Ovary (tissue), 3 donors: ENCODE measurements around the gene NLRP3.

Experiments
- EP300 ChIP-seq: sonication (generic); formaldehyde crosslinking; IDR thresholded peaks from one replicate; pipeline ENCODE4 v1.6.1; 2017; ENCODE audit warnings: antibody characterized with exemption
- POLR2A ChIP-seq: fragments of 450-650 bp; IDR thresholded peaks from one replicate; pipeline ENCODE4 v1.6.1; 2017; ENCODE audit warnings: antibody characterized with exemption, mild to moderate bottlenecking, moderate library complexity
- TF ChIP-seq, protein P1 (sequence below), 3 donors: fragments of 450-650 bp in 2 of 3; fragments of 200-600 bp in 1 of 3; IDR thresholded peaks; one replicate each; pipeline versions ENCODE4 v1.5.1 to v1.8.0; 2016 to 2022; ENCODE audit warnings: antibody characterized with exemption in 3 of 3, mild to moderate bottlenecking in 1 of 3
- donor health status: DM: no; HTN: no; CAD: no.

GRCh38 chr1:247366926-247367645 lies 48.9 kb upstream of the NLRP3 start:
- no peak for TF ChIP-seq EP300
- TF ChIP-seq POLR2A = no peak
- TF ChIP-seq, protein P1, sequence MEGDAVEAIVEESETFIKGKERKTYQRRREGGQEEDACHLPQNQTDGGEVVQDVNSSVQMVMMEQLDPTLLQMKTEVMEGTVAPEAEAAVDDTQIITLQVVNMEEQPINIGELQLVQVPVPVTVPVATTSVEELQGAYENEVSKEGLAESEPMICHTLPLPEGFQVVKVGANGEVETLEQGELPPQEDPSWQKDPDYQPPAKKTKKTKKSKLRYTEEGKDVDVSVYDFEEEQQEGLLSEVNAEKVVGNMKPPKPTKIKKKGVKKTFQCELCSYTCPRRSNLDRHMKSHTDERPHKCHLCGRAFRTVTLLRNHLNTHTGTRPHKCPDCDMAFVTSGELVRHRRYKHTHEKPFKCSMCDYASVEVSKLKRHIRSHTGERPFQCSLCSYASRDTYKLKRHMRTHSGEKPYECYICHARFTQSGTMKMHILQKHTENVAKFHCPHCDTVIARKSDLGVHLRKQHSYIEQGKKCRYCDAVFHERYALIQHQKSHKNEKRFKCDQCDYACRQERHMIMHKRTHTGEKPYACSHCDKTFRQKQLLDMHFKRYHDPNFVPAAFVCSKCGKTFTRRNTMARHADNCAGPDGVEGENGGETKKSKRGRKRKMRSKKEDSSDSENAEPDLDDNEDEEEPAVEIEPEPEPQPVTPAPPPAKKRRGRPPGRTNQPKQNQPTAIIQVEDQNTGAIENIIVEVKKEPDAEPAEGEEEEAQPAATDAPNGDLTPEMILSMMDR (IDR thresholded peaks at IDR 0.05) = no peak
